GM12865 (cell line): ENCODE results near the gene USP37.

ENCODE experiments used
- DNase-seq: peaks from one replicate; pipeline ENCODE4 v3.0.0; 2010; ENCODE audit warnings: low read depth
- H3K4me3 ChIP-seq: 2 replicates; pipeline ENCODE4 v1.5.1; 2011; ENCODE audit warnings: mild to moderate bottlenecking, low read depth, low read length, control low read depth
- CTCF ChIP-seq: IDR thresholded peaks from 2 replicates; pipeline ENCODE4 v1.5.1; 2011; ENCODE audit warnings: low read length, control low read depth, low read depth, inconsistent platforms; ENCODE audit not compliant: insufficient read depth; ENCODE audit errors: missing control alignments

Gene USP37

GRCh38 chr2:218405746-218406208 lies 162.4 kb downstream of the USP37 start:
- no peak for TF ChIP-seq CTCF
- DNase-seq = no peak
- peak overlapping the region; percentile 56 for H3K4me3 ChIP-seq

- no peak for DNase-seq
- peak overlapping the region; percentile 56 for H3K4me3 ChIP-seq
- no peak for TF ChIP-seq CTCF
These were observed 162.9 kb downstream of the USP37 start for GRCh38 chr2:218405086-218405745.

GRCh38 chr2:218404351-218405085 lies 163.6 kb downstream of the USP37 start:
- no peak for DNase-seq
- TF ChIP-seq CTCF = no peak

GRCh38 chr2:218403810-218404209 lies 164.3 kb downstream of the USP37 start:
- no peak overlapping the region for H3K4me3 ChIP-seq
- no peak for TF ChIP-seq CTCF
- no peak for DNase-seq

More at GRCh38 chr2:218404351-218405085, 163.6 kb downstream of the USP37 start:
- H3K4me3 ChIP-seq = no peak overlapping the region

- no peak for DNase-seq
- no peak overlapping the region for H3K4me3 ChIP-seq
- TF ChIP-seq CTCF = no peak
These were observed 165.2 kb downstream of the USP37 start for GRCh38 chr2:218402911-218403411.

GRCh38 chr2:218402491-218402901 lies 165.7 kb downstream of the USP37 start:
- no peak overlapping the region for H3K4me3 ChIP-seq
- no peak for TF ChIP-seq CTCF
- DNase-seq = no peak

- no peak overlapping the region for H3K4me3 ChIP-seq
- no peak for TF ChIP-seq CTCF
- DNase-seq = no peak
These were observed 166.3 kb downstream of the USP37 start for GRCh38 chr2:218401890-218402289.
